HepG2 (cell line): ENCODE results near the gene AK2. TPM values are rescaled to one million over a fixed set of nuclear protein-coding genes. Genes with fewer than 3 reads are reported as not detected.
A peak's percentile ranks its signal among the peaks of the same experiment; 100 is the strongest.

Experiments
- AHDC1 ChIP-seq: sonication (generic); formaldehyde crosslinking; IDR thresholded peaks from 2 replicates; pipeline ENCODE4 v1.5.1; 2020; ENCODE audit warnings: mild to moderate bottlenecking, missing genetic modification reagents, borderline replicate concordance
- ARNT2 ChIP-seq: sonication (generic); formaldehyde crosslinking; IDR thresholded peaks from 2 replicates; pipeline ENCODE4 v1.8.0; 2022; ENCODE audit warnings: mild to moderate bottlenecking, low read depth, missing genetic modification reagents, moderate library complexity
- GATA4 ChIP-seq: sonication (generic); IDR thresholded peaks from 2 replicates; pipeline ENCODE4 v1.6.1; 2016; ENCODE audit warnings: antibody characterized with exemption, low read depth, borderline replicate concordance
- ISX ChIP-seq: sonication (generic); formaldehyde crosslinking; conservative IDR thresholded peaks from 2 replicates; pipeline ENCODE4 v1.5.0; 2020; ENCODE audit warnings: missing genetic modification reagents
- KDM6A ChIP-seq: IDR thresholded peaks from 2 replicates; pipeline ENCODE4 v1.6.1; 2016; ENCODE audit warnings: low read depth
- NFKB2 ChIP-seq: sonication (generic); formaldehyde crosslinking; IDR thresholded peaks from 2 replicates; pipeline ENCODE4 v1.4.0; 2020; ENCODE audit warnings: missing genetic modification reagents, borderline replicate concordance
- PHF8 ChIP-seq: sonication (generic); formaldehyde crosslinking; IDR thresholded peaks from 2 replicates; pipeline ENCODE4 v1.5.0; 2020; ENCODE audit warnings: missing genetic modification reagents
- PPARG ChIP-seq: conservative IDR thresholded peaks from 2 replicates; pipeline ENCODE4 v1.6.1; 2016; ENCODE audit warnings: missing biosample characterization, missing genetic modification reagents
- SALL1 ChIP-seq: sonication (generic); formaldehyde crosslinking; IDR thresholded peaks from 2 replicates; pipeline ENCODE4 v1.8.0; 2022; ENCODE audit warnings: mild to moderate bottlenecking, missing genetic modification reagents
- THAP11 ChIP-seq: IDR thresholded peaks from 2 replicates; pipeline ENCODE4 v1.6.1; 2016; ENCODE audit warnings: missing biosample characterization, missing genetic modification reagents
- ZNF296 ChIP-seq: sonication (generic); formaldehyde crosslinking; conservative IDR thresholded peaks from 2 replicates; pipeline ENCODE4 v1.5.0; 2020; ENCODE audit warnings: mild to moderate bottlenecking, missing genetic modification reagents
- ZNF33B ChIP-seq: sonication (generic); formaldehyde crosslinking; IDR thresholded peaks from 2 replicates; pipeline ENCODE4 v1.5.1; 2020; ENCODE audit warnings: mild to moderate bottlenecking, missing genetic modification reagents
- ZNF563 ChIP-seq: sonication (generic); formaldehyde crosslinking; IDR thresholded peaks from 2 replicates; pipeline ENCODE4 v1.8.0; 2022; ENCODE audit warnings: mild to moderate bottlenecking, moderate library complexity, missing genetic modification reagents
- ZNF598 ChIP-seq: sonication (generic); formaldehyde crosslinking; IDR thresholded peaks from 2 replicates; pipeline ENCODE4 v1.5.1; 2020; ENCODE audit warnings: mild to moderate bottlenecking, missing genetic modification reagents, borderline replicate concordance
- ZNF691 ChIP-seq: sonication (generic); formaldehyde crosslinking; IDR thresholded peaks from 2 replicates; pipeline ENCODE4 v1.4.0; 2020; ENCODE audit warnings: missing genetic modification reagents, low read depth, mild to moderate bottlenecking, borderline replicate concordance
- ZNF7 ChIP-seq: IDR thresholded peaks from 2 replicates; pipeline ENCODE4 v1.6.1; 2016; ENCODE audit warnings: missing biosample characterization, missing genetic modification reagents
- polyA plus RNA-seq, 8 experiments: library from polyadenylated mRNA; depleted of rRNA in 3 of 8; stranded (reverse) in 7 of 8; unstranded in 1 of 8; fragments of >200 nt; fragmentation: Illumina TruSeq in 4 of 8; extraction: Trizol in 4 of 8; gene quantifications; 2 replicates each; pipeline versions ENCODE4 v1.2.1 to v1.2.3, GENCODE V29; 2011 to 2016; ENCODE audit warnings: low read depth in 4 of 8, missing spikeins in 1 of 8, mixed read lengths in 1 of 8; ENCODE audit not compliant: insufficient read depth in 1 of 8
- total RNA-seq, 5 experiments: library from RNA; depleted of rRNA; stranded (reverse); fragments of >200 nt; fragmentation: Illumina TruSeq; extraction: Trizol; gene quantifications; 2 replicates each; pipeline ENCODE4 v1.2.3, GENCODE V29; 2016; ENCODE audit warnings: low read depth in 1 of 5
- TF ChIP-seq, protein P1 (sequence below): sonication (generic); formaldehyde crosslinking; IDR thresholded peaks from 2 replicates; pipeline ENCODE4 v1.4.0; 2020; ENCODE audit warnings: missing genetic modification reagents, mild to moderate bottlenecking, borderline replicate concordance
- TF ChIP-seq, protein P2 (sequence below): sonication (generic); formaldehyde crosslinking; IDR thresholded peaks from 2 replicates; pipeline ENCODE4 v1.4.0; 2020; ENCODE audit warnings: mild to moderate bottlenecking, missing genetic modification reagents

Gene AK2
- total and polyA plus RNA-seq, 2 of the 13 experiments (the other 11 are each of a cell fraction or from before 2014, with no cell fraction given), result 170 to 188 TPM

DNA sequence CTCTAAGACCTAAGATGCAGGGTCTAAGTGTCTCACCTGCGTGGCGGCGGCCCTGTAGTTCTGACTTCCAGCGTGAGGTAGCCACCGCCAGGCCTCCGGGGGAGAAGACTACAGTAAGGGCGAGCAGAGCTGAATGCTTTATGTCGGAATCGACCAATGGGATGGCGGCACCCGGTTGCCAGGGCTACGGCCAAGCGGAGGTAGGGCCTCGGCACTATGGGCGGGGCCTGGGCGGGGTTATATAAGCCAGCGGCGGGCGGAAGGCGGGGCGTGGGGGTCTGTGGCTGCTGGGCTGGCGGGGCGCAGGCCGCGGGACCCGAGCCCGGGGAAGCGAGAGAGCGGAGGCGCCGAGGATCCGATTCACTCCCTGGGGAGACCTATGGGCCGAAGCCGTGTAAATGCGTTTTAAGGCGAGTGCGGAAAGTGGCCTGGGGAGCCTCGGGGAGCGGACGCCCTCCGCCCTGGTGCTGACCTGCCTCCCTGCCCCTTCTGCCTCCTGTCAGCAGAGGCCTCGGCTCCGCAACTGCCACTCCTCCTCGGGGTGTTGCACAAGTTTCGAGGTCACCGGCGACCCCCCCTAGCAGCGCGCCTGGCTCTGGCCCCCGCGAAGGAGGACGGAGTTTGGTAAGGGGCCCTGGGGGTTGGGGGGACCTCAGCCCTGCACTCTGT, 44.3 kb upstream of the AK2 start, which contains the start of gene AZIN2 (continued):
- no peak for TF ChIP-seq AHDC1 (CRISPR knock-in tag)
- peak; percentile 42; the same call in 1 of the 2 replicates for TF ChIP-seq ZNF598 (CRISPR knock-in tag)
- TF ChIP-seq, protein P1, sequence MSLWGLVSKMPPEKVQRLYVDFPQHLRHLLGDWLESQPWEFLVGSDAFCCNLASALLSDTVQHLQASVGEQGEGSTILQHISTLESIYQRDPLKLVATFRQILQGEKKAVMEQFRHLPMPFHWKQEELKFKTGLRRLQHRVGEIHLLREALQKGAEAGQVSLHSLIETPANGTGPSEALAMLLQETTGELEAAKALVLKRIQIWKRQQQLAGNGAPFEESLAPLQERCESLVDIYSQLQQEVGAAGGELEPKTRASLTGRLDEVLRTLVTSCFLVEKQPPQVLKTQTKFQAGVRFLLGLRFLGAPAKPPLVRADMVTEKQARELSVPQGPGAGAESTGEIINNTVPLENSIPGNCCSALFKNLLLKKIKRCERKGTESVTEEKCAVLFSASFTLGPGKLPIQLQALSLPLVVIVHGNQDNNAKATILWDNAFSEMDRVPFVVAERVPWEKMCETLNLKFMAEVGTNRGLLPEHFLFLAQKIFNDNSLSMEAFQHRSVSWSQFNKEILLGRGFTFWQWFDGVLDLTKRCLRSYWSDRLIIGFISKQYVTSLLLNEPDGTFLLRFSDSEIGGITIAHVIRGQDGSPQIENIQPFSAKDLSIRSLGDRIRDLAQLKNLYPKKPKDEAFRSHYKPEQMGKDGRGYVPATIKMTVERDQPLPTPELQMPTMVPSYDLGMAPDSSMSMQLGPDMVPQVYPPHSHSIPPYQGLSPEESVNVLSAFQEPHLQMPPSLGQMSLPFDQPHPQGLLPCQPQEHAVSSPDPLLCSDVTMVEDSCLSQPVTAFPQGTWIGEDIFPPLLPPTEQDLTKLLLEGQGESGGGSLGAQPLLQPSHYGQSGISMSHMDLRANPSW (CRISPR knock-in tag), result no peak
- TF ChIP-seq THAP11, result 0 out of 2 replicates have a peak, but pooled peaks have one; percentile 43
- TF ChIP-seq GATA4, result 0 out of 2 replicates have a peak, but pooled peaks have one; percentile 25
- no peak for TF ChIP-seq KDM6A (CRISPR knock-in tag)
- peak; percentile 77; the same call in 1 of the 2 replicates for TF ChIP-seq PHF8 (CRISPR knock-in tag)
- peak; percentile 32; the same call in 1 of the 2 replicates for TF ChIP-seq SALL1 (CRISPR knock-in tag)
- no peak for TF ChIP-seq PPARG (CRISPR knock-in tag)
- TF ChIP-seq ARNT2 (CRISPR knock-in tag), result no peak
- TF ChIP-seq ZNF691 (CRISPR knock-in tag), result peak; percentile 68; the same call in 1 of the 2 replicates
- TF ChIP-seq ZNF296 (CRISPR knock-in tag), result no peak
- TF ChIP-seq NFKB2 (CRISPR knock-in tag), result peak; percentile 36; the same call in 1 of the 2 replicates
- 0 out of 2 replicates have a peak, but pooled peaks have one; percentile 53 for TF ChIP-seq ZNF33B (CRISPR knock-in tag)
- no peak for TF ChIP-seq ZNF7 (CRISPR knock-in tag)
- 0 out of 2 replicates have a peak, but pooled peaks have one; percentile 37 for TF ChIP-seq ZNF563 (CRISPR knock-in tag)
- TF ChIP-seq ISX (CRISPR knock-in tag), result no peak
- TF ChIP-seq, protein P2, sequence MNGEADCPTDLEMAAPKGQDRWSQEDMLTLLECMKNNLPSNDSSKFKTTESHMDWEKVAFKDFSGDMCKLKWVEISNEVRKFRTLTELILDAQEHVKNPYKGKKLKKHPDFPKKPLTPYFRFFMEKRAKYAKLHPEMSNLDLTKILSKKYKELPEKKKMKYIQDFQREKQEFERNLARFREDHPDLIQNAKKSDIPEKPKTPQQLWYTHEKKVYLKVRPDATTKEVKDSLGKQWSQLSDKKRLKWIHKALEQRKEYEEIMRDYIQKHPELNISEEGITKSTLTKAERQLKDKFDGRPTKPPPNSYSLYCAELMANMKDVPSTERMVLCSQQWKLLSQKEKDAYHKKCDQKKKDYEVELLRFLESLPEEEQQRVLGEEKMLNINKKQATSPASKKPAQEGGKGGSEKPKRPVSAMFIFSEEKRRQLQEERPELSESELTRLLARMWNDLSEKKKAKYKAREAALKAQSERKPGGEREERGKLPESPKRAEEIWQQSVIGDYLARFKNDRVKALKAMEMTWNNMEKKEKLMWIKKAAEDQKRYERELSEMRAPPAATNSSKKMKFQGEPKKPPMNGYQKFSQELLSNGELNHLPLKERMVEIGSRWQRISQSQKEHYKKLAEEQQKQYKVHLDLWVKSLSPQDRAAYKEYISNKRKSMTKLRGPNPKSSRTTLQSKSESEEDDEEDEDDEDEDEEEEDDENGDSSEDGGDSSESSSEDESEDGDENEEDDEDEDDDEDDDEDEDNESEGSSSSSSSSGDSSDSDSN (CRISPR knock-in tag), result peak; percentile 49; the same call in 1 of the 2 replicates
